Ishikawa (cell line): Measurements from ENCODE around the gene RHOF.

Source experiments
- CREB1 ChIP-seq: IDR thresholded peaks from 2 replicates; pipeline ENCODE4 v1.6.1; 2012; ENCODE audit warnings: low read depth
- EGR1 ChIP-seq: IDR thresholded peaks from 2 replicates; pipeline ENCODE4 v1.6.1; 2012
- EP300 ChIP-seq: IDR thresholded peaks from 2 replicates; pipeline ENCODE4 v1.6.1; 2012; ENCODE audit warnings: borderline replicate concordance
- FOXM1 ChIP-seq: IDR thresholded peaks from 2 replicates; pipeline ENCODE4 v1.6.1; 2012; ENCODE audit warnings: low read depth, borderline replicate concordance
- MAX ChIP-seq: IDR thresholded peaks from 2 replicates; pipeline ENCODE4 v1.6.1; 2012
- NFIC ChIP-seq: IDR thresholded peaks from 2 replicates; pipeline ENCODE4 v1.6.1; 2012
- RAD21 ChIP-seq: IDR thresholded peaks from 2 replicates; pipeline ENCODE4 v1.6.1; 2012; ENCODE audit warnings: low read depth
- REST ChIP-seq: IDR thresholded peaks from 2 replicates; pipeline ENCODE4 v1.6.1; 2012; ENCODE audit warnings: low read depth, mild to moderate bottlenecking
- TAF1 ChIP-seq: IDR thresholded peaks from 2 replicates; pipeline ENCODE4 v1.6.1; 2012; ENCODE audit warnings: low read depth, mild to moderate bottlenecking
- TCF12 ChIP-seq: IDR thresholded peaks from 2 replicates; pipeline ENCODE4 v1.6.1; 2012; ENCODE audit warnings: low read depth
- TEAD4 ChIP-seq: IDR thresholded peaks from 2 replicates; pipeline ENCODE4 v1.6.1; 2012
- YY1 ChIP-seq: IDR thresholded peaks from 2 replicates; pipeline ENCODE4 v1.6.1; 2012; ENCODE audit warnings: low read depth

GRCh38 chr12:121808623-121809022 lies 15.1 kb upstream of the RHOF start:
- no peak for TF ChIP-seq CREB1
- TF ChIP-seq REST = no peak
- TF ChIP-seq MAX = no peak
- TF ChIP-seq EP300 = no peak
- no peak for TF ChIP-seq RAD21
- TF ChIP-seq TEAD4 = no peak
- TF ChIP-seq TCF12 = no peak
- no peak for TF ChIP-seq YY1
- no peak for TF ChIP-seq FOXM1
- TF ChIP-seq NFIC = no peak
- TF ChIP-seq TAF1 = no peak
- no peak for TF ChIP-seq EGR1
